Astrocyte (in vitro differentiated cells and primary cell): Measurements from ENCODE around the gene IER5L.

Source experiments
- EZH2 ChIP-seq: IDR thresholded peaks from 2 replicates; pipeline ENCODE4 v1.6.1; 2012; ENCODE audit warnings: mild to moderate bottlenecking, low read length, inconsistent platforms; ENCODE audit not compliant: insufficient read depth
- TF ChIP-seq, protein P1 (sequence below): IDR thresholded peaks from 2 replicates; pipeline ENCODE4 v1.5.1; 2011; ENCODE audit warnings: low read depth, mild to moderate bottlenecking, inconsistent platforms, low read length, moderate library complexity; ENCODE audit not compliant: insufficient read depth

DNA sequence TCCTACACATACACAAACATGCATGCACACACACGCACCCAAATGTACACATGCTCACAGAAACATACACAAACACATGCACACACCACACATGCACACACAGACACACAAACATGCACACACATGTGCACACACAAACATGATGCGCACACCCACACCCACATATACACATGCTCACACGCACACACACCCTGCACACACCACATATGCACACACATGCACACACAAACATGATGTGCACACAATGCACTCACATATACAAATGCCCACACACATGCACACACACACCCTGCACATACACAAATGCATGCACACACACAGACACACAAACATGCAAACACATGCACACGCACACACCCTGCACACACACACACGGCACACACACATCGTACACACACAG, 7.3 kb upstream of the IER5L start:
- TF ChIP-seq, protein P1, sequence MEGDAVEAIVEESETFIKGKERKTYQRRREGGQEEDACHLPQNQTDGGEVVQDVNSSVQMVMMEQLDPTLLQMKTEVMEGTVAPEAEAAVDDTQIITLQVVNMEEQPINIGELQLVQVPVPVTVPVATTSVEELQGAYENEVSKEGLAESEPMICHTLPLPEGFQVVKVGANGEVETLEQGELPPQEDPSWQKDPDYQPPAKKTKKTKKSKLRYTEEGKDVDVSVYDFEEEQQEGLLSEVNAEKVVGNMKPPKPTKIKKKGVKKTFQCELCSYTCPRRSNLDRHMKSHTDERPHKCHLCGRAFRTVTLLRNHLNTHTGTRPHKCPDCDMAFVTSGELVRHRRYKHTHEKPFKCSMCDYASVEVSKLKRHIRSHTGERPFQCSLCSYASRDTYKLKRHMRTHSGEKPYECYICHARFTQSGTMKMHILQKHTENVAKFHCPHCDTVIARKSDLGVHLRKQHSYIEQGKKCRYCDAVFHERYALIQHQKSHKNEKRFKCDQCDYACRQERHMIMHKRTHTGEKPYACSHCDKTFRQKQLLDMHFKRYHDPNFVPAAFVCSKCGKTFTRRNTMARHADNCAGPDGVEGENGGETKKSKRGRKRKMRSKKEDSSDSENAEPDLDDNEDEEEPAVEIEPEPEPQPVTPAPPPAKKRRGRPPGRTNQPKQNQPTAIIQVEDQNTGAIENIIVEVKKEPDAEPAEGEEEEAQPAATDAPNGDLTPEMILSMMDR, result no peak
- TF ChIP-seq EZH2, result no peak
